ENCODE results near the gene GNPTAB.
A peak's percentile ranks its signal among the peaks of the same experiment; 100 is the strongest.

Gene GNPTAB

DNA sequence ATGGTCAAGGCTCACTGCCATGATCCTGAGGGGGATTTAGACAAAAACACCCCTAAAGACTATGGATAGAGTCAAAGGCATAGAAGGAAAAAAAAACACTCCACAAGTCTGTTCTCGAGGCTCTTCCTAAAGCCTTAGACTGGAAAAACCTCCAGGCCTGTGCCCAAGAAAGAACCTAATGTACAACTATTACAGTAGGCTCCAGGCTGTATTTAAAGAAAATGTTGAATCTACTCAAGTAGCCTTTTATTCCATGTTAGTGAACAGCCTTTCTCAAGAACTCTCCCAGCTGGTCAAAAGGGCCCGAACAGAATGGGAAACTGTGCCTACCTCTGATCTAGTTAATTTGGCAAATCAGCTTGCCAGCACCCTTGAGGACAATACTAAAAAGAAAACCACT, 28.3 kb downstream of the GNPTAB start:
- no peak for DNase-seq

GRCh38 chr12:101799774-101800173, 31.0 kb downstream of the GNPTAB start:
- no peak for DNase-seq

DNA sequence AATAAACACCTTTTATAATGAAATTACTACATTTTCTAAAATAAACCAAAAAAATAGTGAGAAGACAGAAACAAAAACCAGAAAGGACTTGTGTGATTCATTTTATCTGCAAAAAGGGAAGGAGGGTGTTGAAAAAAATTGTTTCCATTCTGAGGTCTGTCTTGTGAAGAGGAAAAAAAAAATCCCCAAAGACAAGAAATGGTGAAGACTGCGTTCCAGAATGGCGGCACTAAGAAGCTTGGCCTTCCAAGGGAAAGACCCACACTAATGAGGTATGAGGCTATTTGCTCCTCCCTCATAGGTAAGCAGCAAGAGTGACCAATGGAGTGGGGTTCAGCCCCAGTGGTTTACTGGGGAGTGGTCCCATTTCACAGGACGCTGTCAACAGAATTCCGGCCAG, 35.0 kb downstream of the GNPTAB start:
- no peak for DNase-seq

DNA sequence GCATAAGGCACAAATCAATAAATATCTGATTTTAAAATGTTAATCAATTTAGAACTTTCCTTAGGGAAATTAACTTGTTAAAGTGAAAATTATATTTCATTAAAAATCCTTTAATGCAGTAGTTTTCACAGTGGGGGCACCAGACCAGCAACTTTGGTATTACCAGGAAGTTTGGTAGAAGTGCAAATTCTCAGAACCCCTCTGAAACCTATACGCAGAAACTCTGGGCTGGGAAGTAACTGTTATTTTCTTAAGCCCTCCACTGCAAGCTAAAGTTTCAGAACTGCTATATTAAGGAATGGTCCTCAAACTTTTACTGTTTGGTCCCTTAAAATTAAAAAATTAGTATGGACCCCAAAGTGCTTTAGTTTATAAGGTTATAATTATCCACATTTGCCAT, 35.7 kb downstream of the GNPTAB start:
- DNase-seq: no peak

DNA sequence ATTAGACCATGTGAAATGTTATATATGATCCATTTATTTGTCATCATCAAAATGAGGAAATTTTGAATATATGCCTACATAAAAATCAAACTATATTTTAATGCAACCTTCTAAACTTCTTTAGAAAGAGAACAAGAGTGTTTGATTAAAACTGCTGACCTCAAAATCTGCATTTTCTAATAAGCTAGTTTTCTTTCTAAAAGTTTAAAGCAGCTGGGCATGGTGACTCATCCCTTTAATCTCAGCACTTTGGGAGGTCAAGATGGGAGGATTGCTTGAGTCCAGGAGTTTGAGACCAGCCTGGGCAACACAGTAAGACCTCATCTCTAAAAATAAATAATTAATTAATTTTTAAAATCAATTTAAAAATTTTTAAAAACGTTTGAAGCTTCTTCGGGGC, 36.2 kb downstream of the GNPTAB start:
- DNase-seq: no peak

DNA sequence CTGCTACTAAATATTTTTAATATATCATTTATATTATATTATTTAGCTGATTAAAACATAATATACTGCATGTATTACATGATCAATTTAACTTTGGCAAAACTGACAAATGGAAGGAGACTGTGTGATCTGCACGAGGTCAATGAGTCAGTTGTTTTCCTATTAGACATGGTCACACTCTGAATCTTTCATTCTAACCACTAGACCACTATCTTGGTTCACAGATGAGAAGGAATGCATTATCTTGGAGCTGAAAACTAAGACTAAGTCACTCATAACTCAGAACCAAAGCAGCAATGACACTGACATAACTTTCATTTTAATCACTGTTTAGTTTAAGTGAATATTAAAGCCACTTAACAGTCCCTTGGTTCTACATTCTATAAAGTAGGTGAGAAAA, 37.4 kb downstream of the GNPTAB start:
- DNase-seq: no peak

GRCh38 chr12:101792046-101792931, 38.5 kb downstream of the GNPTAB start:
- DNase-seq: no peak

DNA sequence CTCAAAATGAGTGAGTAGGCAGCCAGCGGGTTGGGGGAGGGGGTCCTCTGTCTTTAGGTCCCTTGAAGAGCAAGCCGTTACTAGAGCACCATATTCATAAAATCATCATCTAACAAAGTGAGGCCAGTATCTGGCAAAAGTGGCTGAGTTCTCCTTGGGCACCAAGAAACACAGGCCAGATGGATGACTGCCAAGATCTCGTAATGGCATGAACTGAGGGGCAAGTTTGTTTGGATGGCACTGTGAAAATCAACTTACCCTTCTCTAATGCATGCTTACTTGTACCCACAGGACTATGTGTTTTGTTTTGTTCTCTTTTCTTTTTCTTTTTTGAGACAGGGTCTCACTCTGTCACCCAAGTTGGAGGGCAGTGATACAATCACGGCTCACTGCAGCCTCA, 41.6 kb downstream of the GNPTAB start:
- DNase-seq: no peak

- DNase-seq: no peak
These were observed 45.1 kb downstream of the GNPTAB start for GRCh38 chr12:101785671-101786070.

- no peak for DNase-seq
These were observed 46.4 kb downstream of the GNPTAB start for GRCh38 chr12:101784376-101784775.

- DNase-seq: no peak
These were observed 46.9 kb downstream of the GNPTAB start for GRCh38 chr12:101783838-101784237.

DNA sequence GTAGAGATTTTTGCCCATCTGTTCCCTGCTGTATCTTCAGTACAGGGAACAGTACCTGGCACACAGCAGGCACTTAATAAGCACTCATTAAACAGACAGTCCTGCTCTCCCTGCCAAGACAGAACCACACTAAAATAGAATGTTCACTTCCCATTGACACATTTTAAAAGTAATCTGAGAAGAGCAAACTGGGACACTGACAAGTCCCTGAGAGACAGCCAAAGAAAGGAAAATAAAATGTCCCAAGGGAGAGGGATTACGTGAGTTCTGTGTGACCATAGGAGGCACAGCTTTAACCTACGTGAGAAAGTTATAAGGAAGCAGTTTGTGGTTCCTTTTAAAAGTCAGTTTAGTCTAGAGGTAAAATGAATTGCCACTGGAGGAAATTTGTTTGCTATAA, 47.6 kb downstream of the GNPTAB start:
- DNase-seq: no peak

- DNase-seq: no peak
These were observed 48.5 kb downstream of the GNPTAB start for GRCh38 chr12:101782273-101782731.

DNA sequence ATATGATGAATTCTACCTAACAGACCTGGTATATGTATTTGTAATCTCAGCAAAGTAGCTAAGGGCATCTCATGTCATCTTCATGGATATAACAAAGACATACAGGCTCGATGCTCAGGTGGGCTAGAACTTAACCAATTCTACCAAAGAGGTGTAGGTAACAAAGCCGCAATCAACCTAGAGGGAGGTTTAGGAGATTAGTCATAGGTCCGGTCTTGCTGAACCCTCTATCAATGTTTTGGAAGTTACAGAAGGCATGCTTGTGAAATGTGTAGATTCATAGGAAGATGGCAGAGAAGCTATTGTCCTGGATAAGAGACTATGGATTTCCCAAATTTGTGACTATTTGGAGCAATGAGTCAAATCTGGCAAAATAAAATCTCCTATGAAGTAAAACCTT, 48.9 kb downstream of the GNPTAB start:
- DNase-seq: no peak

- DNase-seq: no peak
These were observed 50.2 kb downstream of the GNPTAB start for GRCh38 chr12:101780599-101780998.

GRCh38 chr12:101779626-101780025, 51.1 kb downstream of the GNPTAB start:
- no peak for DNase-seq

DNA sequence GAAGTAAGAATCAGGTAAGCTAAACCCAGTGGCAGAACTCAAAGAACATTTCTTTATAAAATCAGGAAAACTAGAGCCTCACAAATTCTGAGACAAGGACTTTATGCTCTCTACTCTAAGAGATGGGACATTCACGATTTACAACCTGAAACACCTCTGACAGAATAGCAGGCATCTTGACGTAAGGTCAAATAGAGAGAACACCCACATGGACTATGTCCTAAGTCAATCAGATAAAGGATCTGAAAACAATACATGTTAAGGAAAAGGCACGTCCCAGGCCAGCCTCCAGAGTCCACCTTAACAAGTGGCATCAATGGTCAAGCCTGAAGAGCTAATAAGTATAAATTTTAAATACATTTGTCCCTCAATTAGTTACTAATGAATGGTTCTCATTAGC, 51.6 kb downstream of the GNPTAB start:
- DNase-seq: no peak

- no peak for DNase-seq
These were observed 52.8 kb downstream of the GNPTAB start for GRCh38 chr12:101777978-101778377.

- DNase-seq: no peak
These were observed 53.3 kb downstream of the GNPTAB start for GRCh38 chr12:101777485-101777884.

DNA sequence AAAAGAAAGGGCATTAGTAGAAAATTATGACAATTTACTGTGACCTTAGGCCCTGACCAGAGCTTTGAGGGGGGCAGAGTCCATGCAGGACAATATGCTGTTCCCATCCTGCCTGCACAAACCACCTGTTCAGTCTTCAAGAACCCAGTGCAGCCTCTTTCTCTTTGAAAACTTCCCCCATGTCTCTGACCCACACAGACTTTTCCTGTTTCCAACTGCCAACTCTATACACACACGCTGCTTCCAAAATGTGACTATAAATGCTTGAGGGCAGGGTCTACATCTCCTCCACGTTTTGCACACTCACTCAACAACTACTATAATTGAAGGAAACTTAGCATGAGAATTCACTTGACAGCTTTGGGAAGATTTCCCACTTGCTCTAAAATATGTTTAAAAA, 54.9 kb downstream of the GNPTAB start:
- no peak for DNase-seq

- peak; percentile 17 for DNase-seq
These were observed 57.1 kb downstream of the GNPTAB start for GRCh38 chr12:101773650-101774162.

GRCh38 chr12:101772012-101772775, 58.6 kb downstream of the GNPTAB start:
- DNase-seq: no peak

GRCh38 chr12:101769865-101770264, 60.9 kb downstream of the GNPTAB start:
- no peak for DNase-seq

- no peak for DNase-seq
These were observed 62.0 kb downstream of the GNPTAB start for GRCh38 chr12:101768781-101769180.

All from SHP77 treated with DMSO at 0.1 percent for 48 hours (cell line).